ENCODE data around the gene IAH1. TPM values are rescaled to one million over a fixed set of nuclear protein-coding genes. Genes with fewer than 3 reads are reported as not detected.

The IAH1 gene
- total RNA-seq, 1 donor from 2014 or later: 45.6 TPM

DNA sequence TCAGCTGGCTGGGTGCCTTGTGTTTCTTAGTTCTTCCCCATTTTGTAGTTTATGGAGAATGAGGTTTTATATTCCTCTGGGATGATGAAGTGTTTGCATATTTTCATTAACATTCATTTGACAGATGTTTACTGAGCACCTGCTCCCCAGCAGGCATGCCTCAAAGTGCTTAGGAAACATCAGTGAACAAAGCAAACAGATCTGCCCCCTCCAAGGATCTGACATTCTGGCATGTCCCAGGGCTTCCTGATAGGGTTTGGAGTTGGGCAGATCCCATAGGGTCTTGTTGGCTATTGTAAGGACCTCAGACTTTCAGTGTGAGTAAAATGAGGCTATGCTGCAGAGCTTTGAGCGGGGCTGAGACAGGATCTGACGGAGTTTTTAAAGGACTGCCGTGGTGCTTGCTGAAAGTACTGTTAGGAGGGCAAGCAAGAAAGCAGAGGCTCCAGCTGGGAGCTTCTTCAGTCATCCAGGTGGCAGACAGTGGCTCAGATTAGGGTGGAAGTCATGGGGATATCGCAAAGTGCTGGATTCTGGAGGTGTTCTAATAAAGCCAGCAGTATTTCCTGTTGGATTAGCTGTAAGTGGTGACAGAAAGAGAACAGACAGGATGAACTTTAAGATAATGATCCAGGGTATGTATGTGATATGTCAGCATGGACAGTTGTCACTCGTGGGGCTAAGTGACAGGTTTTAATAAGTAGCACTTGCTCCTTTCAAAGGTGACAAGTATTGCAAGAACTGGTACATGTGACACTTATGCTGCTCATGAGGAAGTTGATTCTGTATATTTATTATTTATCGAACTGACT, 11.3 kb upstream of the IAH1 start:
- Histone ChIP-seq H3K27ac (peak overlapping the region; percentile 46), H3K4me2 (no peak overlapping the region), H3K4me1 (no peaks in the 10 kb centered on the region), H3K9ac (no peak overlapping the region), H4K20me1 (ENCODE audit: low read depth) (peaks cover 3% of the 10 kb centered on the region), H2AFZ (replicated peaks) (no peak overlapping the region), H3K9me3 (ENCODE audit: low read depth) (no peaks in the 10 kb centered on the region), H3K36me3 (no peaks in the 10 kb centered on the region), H3K79me2 (ENCODE audit: low read depth) (no peaks in the 10 kb centered on the region), H3K27me3 (no peaks in the 10 kb centered on the region), H3F3A (ENCODE audit: low read depth) (peaks cover 7% of the 10 kb centered on the region), H3K4me3 (no peak overlapping the region)
- TF ChIP-seq, protein P1, sequence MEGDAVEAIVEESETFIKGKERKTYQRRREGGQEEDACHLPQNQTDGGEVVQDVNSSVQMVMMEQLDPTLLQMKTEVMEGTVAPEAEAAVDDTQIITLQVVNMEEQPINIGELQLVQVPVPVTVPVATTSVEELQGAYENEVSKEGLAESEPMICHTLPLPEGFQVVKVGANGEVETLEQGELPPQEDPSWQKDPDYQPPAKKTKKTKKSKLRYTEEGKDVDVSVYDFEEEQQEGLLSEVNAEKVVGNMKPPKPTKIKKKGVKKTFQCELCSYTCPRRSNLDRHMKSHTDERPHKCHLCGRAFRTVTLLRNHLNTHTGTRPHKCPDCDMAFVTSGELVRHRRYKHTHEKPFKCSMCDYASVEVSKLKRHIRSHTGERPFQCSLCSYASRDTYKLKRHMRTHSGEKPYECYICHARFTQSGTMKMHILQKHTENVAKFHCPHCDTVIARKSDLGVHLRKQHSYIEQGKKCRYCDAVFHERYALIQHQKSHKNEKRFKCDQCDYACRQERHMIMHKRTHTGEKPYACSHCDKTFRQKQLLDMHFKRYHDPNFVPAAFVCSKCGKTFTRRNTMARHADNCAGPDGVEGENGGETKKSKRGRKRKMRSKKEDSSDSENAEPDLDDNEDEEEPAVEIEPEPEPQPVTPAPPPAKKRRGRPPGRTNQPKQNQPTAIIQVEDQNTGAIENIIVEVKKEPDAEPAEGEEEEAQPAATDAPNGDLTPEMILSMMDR (IDR thresholded peaks at IDR 0.05): no peak
- no peak for TF ChIP-seq EZH2phosphoT487 (IDR thresholded peaks at IDR 0.05)
- no peak for TF ChIP-seq EZH2 (IDR thresholded peaks at IDR 0.05)
- H3K36me3 Mint-ChIP-seq: peaks cover 14% of the 10 kb centered on the region
- H3K27me3 Mint-ChIP-seq (ENCODE audit: insufficient read depth, low read depth): peaks cover 4% of the 10 kb centered on the region
- H3K4me3 Mint-ChIP-seq: no peak overlapping the region
- peak overlapping the region; percentile 38 for H3K27ac Mint-ChIP-seq
- H3K4me1 Mint-ChIP-seq: no peaks in the 10 kb centered on the region
- DNase-seq (ENCODE audit: low spot score): no peak
- H3K9me3 Mint-ChIP-seq: no peaks in the 10 kb centered on the region

- H3K27me3 Mint-ChIP-seq (ENCODE audit: insufficient read depth, low read depth): peaks cover 4% of the 10 kb centered on the region
- H3K9ac ChIP-seq: no peak overlapping the region
- no peak overlapping the region for H3K4me3 ChIP-seq
- no peak overlapping the region for H3K27ac ChIP-seq
- H3K4me3 Mint-ChIP-seq: no peak overlapping the region
- peaks cover 14% of the 10 kb centered on the region for H3K36me3 Mint-ChIP-seq
- no peaks in the 10 kb centered on the region for H3K9me3 ChIP-seq (ENCODE audit: low read depth)
- H3K79me2 ChIP-seq (ENCODE audit: low read depth): no peaks in the 10 kb centered on the region
- no peaks in the 10 kb centered on the region for H3K36me3 ChIP-seq
- no peaks in the 10 kb centered on the region for H3K4me1 Mint-ChIP-seq
- H4K20me1 ChIP-seq (ENCODE audit: low read depth): peaks cover 3% of the 10 kb centered on the region
- no peaks in the 10 kb centered on the region for H3K9me3 Mint-ChIP-seq
- H2AFZ ChIP-seq (replicated peaks): no peak overlapping the region
- H3F3A ChIP-seq (ENCODE audit: low read depth): peaks cover 7% of the 10 kb centered on the region
- H3K27ac Mint-ChIP-seq: no peak overlapping the region
- H3K4me2 ChIP-seq: no peak overlapping the region
- no peak for DNase-seq (ENCODE audit: low spot score)
- no peaks in the 10 kb centered on the region for H3K27me3 ChIP-seq
- TF ChIP-seq EZH2phosphoT487 (IDR thresholded peaks at IDR 0.05) (no peak), EZH2 (IDR thresholded peaks at IDR 0.05) (no peak)
- TF ChIP-seq, protein P1 (IDR thresholded peaks at IDR 0.05): no peak
- no peaks in the 10 kb centered on the region for H3K4me1 ChIP-seq
These were observed 10.7 kb upstream of the IAH1 start for GRCh38 chr2:9463698-9464034.

DNA sequence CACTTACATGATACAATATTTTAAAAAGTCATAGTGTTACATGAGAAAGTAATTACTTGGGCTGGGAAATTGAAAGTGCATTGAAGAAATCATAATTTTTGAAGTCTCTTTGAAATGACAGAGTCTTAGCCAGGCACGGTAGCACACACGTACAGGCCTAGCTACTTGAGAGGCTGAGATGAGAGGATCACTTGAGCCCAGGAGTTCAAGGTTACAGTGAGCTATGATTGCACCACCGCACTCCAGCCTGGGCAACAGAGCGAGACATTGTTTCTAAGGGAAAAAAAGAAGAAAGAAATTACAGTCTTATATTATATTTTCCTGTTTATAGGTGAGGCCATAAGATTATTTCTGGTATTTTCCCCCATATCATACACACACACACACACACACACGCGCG, 9.2 kb upstream of the IAH1 start:
- peaks cover 15% of the 10 kb centered on the region for H3K36me3 Mint-ChIP-seq
- H3F3A ChIP-seq (ENCODE audit: low read depth): peaks cover 7% of the 10 kb centered on the region
- H3K79me2 ChIP-seq (ENCODE audit: low read depth): no peaks in the 10 kb centered on the region
- H3K9me3 Mint-ChIP-seq: no peaks in the 10 kb centered on the region
- no peaks in the 10 kb centered on the region for H3K36me3 ChIP-seq
- H3K27ac ChIP-seq: no peak overlapping the region
- H3K4me3 Mint-ChIP-seq: no peak overlapping the region
- H2AFZ ChIP-seq (replicated peaks): no peak overlapping the region
- H3K4me2 ChIP-seq: no peak overlapping the region
- TF ChIP-seq EZH2 (IDR thresholded peaks at IDR 0.05): no peak
- no peak for TF ChIP-seq EZH2phosphoT487 (IDR thresholded peaks at IDR 0.05)
- TF ChIP-seq, protein P1 (IDR thresholded peaks at IDR 0.05): no peak
- no peak overlapping the region for H3K4me3 ChIP-seq
- H3K27ac Mint-ChIP-seq: no peak overlapping the region
- no peaks in the 10 kb centered on the region for H3K4me1 Mint-ChIP-seq
- H3K9me3 ChIP-seq (ENCODE audit: low read depth): no peaks in the 10 kb centered on the region
- H3K4me1 ChIP-seq: no peaks in the 10 kb centered on the region
- H4K20me1 ChIP-seq (ENCODE audit: low read depth): peaks cover 3% of the 10 kb centered on the region
- no peaks in the 10 kb centered on the region for H3K27me3 ChIP-seq
- peaks cover 6% of the 10 kb centered on the region for H3K27me3 Mint-ChIP-seq (ENCODE audit: insufficient read depth, low read depth)
- no peak for DNase-seq (ENCODE audit: low spot score)
- H3K9ac ChIP-seq: no peak overlapping the region

Data from neural progenitor cell (in vitro differentiated cells).